T-helper 17 cell (primary cell): ENCODE results near the gene GNPTAB. TPM values are rescaled to one million over a fixed set of nuclear protein-coding genes. Genes with fewer than 3 reads are reported as not detected.
A peak's percentile ranks its signal among the peaks of the same experiment; 100 is the strongest.
"Not testable (repeated sequence)": the region's sequence is repeated elsewhere in the genome, so short reads cannot be mapped to it uniquely, and the experiment has no call there.

Source experiments
- ATAC-seq: fragments of 150-1000 bp; cut with Tn5 transposase; 2 replicates; pipeline ENCODE4 v1.10.0; 2021; ENCODE audit warnings: mild to moderate bottlenecking, moderate library complexity
- DNase-seq, 3 donors: peaks; one replicate each; pipeline versions ENCODE4 v3.0.0 to v3.0.0-alpha.2; 2020 to 2021
- H3K9me3 ChIP-seq: one replicate; pipeline ENCODE4 v1.7.0; 2013; ENCODE audit warnings: low read length, mild to moderate bottlenecking; ENCODE audit not compliant: control insufficient read depth, poor library complexity, severe bottlenecking
- H3K27ac Mint-ChIP-seq: one replicate; pipeline ENCODE4 v1.8.0; 2022; ENCODE audit warnings: mild to moderate bottlenecking, moderate library complexity, mixed read lengths
- H3K27me3 Mint-ChIP-seq: one replicate; pipeline ENCODE4 v1.8.0; 2022; ENCODE audit warnings: mixed read lengths
- H3K36me3 Mint-ChIP-seq: one replicate; pipeline ENCODE4 v1.8.0; 2022; ENCODE audit warnings: low read depth, mixed read lengths
- H3K4me1 Mint-ChIP-seq: one replicate; pipeline ENCODE4 v1.8.0; 2022; ENCODE audit warnings: mild to moderate bottlenecking, mixed read lengths
- H3K4me3 Mint-ChIP-seq: one replicate; pipeline ENCODE4 v1.8.0; 2022; ENCODE audit warnings: mild to moderate bottlenecking, moderate library complexity, mixed read lengths
- total RNA-seq, 4 donors: library from RNA in 2 of 4; stranded (reverse) in 2 of 4; gene quantifications; one replicate each; pipeline ENCODE4 v1.2.3 and lab custom pipeline; 2022 to 2026

The GNPTAB gene
- total RNA-seq, 2 donors from 2014 or later: 38.1 to 41.2 TPM

- ATAC-seq (no peak), DNase-seq (no peak)
- H3K4me3 Mint-ChIP-seq: no peak overlapping the region
- H3K36me3 Mint-ChIP-seq: peaks cover 11% of the 10 kb centered on the region
- no peaks in the 10 kb centered on the region for H3K27me3 Mint-ChIP-seq
- H3K9me3 ChIP-seq: no peaks in the 10 kb centered on the region
- no peak overlapping the region for H3K27ac Mint-ChIP-seq
- peaks cover 9% of the 10 kb centered on the region for H3K4me1 Mint-ChIP-seq
Observed at GRCh38 chr12:101746196-101746595, 84.6 kb downstream of the GNPTAB start.

DNA sequence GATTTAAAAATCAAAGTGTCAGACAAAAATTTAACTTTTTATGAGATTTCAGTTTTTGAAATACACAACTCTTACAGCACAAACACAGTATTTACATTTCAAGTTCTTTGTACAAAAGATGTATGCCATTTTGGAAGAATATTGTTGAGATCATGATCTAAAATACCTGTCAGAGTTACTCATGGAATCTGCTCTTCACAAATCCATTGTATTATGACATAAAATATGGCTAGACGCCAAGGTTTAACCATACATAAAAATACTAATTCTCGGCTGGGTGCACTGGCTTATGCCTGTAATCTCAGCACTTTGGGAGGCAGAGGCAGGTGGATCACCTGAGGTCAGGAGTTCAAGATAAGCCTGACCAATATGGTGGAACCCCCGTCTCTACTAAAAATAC, 85.3 kb downstream of the GNPTAB start:
- Mint-ChIP-seq H3K4me1 (peaks cover 9% of the 10 kb centered on the region), H3K27me3 (no peaks in the 10 kb centered on the region), H3K27ac (no peak overlapping the region), H3K36me3 (peaks cover 11% of the 10 kb centered on the region), H3K4me3 (no peak overlapping the region)
- ATAC-seq: no peak
- no peaks in the 10 kb centered on the region for H3K9me3 ChIP-seq
- no peak for DNase-seq

- H3K36me3 Mint-ChIP-seq: peaks cover 5% of the 10 kb centered on the region
- peaks cover 7% of the 10 kb centered on the region for H3K4me1 Mint-ChIP-seq
- H3K27me3 Mint-ChIP-seq: no peaks in the 10 kb centered on the region
- no peaks in the 10 kb centered on the region for H3K9me3 ChIP-seq
- no peak overlapping the region for H3K27ac Mint-ChIP-seq
- DNase-seq (no peak), ATAC-seq (peak; percentile 86)
- H3K4me3 Mint-ChIP-seq: no peak overlapping the region
Observed at GRCh38 chr12:101743724-101744472, 86.9 kb downstream of the GNPTAB start.

GRCh38 chr12:101743242-101743641, 87.5 kb downstream of the GNPTAB start:
- DNase-seq (no peak), ATAC-seq (no peak)
- no peaks in the 10 kb centered on the region for H3K9me3 ChIP-seq
- no peaks in the 10 kb centered on the region for H3K27me3 Mint-ChIP-seq
- H3K4me1 Mint-ChIP-seq: peaks cover 5% of the 10 kb centered on the region
- H3K4me3 Mint-ChIP-seq: no peak overlapping the region
- H3K27ac Mint-ChIP-seq: no peak overlapping the region
- H3K36me3 Mint-ChIP-seq: peaks cover 3% of the 10 kb centered on the region

- no peak for ATAC-seq
- H3K9me3 ChIP-seq: no peaks in the 10 kb centered on the region
- Mint-ChIP-seq H3K4me3 (no peak overlapping the region), H3K27me3 (no peaks in the 10 kb centered on the region), H3K4me1 (peaks cover 5% of the 10 kb centered on the region), H3K27ac (no peak overlapping the region), H3K36me3 (peaks cover 3% of the 10 kb centered on the region)
- DNase-seq: no peak
Observed at GRCh38 chr12:101740980-101741379, 89.8 kb downstream of the GNPTAB start.

- no peaks in the 10 kb centered on the region for H3K27me3 Mint-ChIP-seq
- DNase-seq (no peak), ATAC-seq (no peak)
- no peak overlapping the region for H3K4me3 Mint-ChIP-seq
- H3K36me3 Mint-ChIP-seq: peaks cover 3% of the 10 kb centered on the region
- H3K9me3 ChIP-seq: no peaks in the 10 kb centered on the region
- no peak overlapping the region for H3K27ac Mint-ChIP-seq
- H3K4me1 Mint-ChIP-seq: peaks cover 5% of the 10 kb centered on the region
Observed at GRCh38 chr12:101740566-101740965, 90.2 kb downstream of the GNPTAB start.

- no peaks in the 10 kb centered on the region for H3K27me3 Mint-ChIP-seq
- peaks cover 5% of the 10 kb centered on the region for H3K4me1 Mint-ChIP-seq
- ATAC-seq (no peak), DNase-seq (no peak)
- H3K36me3 Mint-ChIP-seq: peaks cover 3% of the 10 kb centered on the region
- no peak within 1 kb of the TSS for H3K4me3 Mint-ChIP-seq
- no peaks in the 10 kb centered on the region for H3K9me3 ChIP-seq
- H3K27ac Mint-ChIP-seq: no peak within 1 kb of the TSS
Observed at GRCh38 chr12:101738920-101739665, 91.7 kb downstream of the GNPTAB start, which contains the start of gene SYCP3. Gene SYCP3, minus strand, starts transcription at chr12:101739462. Its CDS starts 1,527 bp downstream, at chr12:101737935.

- Mint-ChIP-seq H3K36me3 (no peaks in the 10 kb centered on the region), H3K27me3 (no peaks in the 10 kb centered on the region), H3K4me1 (no peaks in the 10 kb centered on the region), H3K27ac (no peak overlapping the region), H3K4me3 (no peak overlapping the region)
- no peak for ATAC-seq
- DNase-seq: no peak
- no peaks in the 10 kb centered on the region for H3K9me3 ChIP-seq
Observed at GRCh38 chr12:101737476-101737875, 93.3 kb downstream of the GNPTAB start.

GRCh38 chr12:101734482-101734881, 96.3 kb downstream of the GNPTAB start:
- H3K27ac Mint-ChIP-seq, H3K27me3 Mint-ChIP-seq, ATAC-seq, H3K9me3 ChIP-seq, DNase-seq, H3K4me3 Mint-ChIP-seq, H3K36me3 Mint-ChIP-seq, H3K4me1 Mint-ChIP-seq: not testable (repeated sequence)

DNA sequence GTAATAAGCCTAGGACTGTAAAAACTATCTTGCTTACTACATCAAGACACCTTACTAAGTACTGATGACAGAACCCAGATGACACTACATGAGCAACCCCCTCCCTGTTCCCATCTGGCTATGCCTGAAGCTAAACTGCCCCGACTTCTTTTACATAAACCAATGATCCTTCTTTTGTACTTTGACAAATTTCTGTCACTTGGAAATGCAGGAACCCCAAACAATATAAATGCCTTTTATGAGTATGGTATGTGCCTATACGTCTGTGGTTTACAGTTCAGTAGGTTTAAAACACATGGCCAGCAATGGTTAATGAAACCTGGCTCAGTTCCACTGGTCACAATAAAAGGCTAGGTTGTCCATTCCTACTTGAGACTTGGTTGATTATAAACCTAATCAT, 97.6 kb downstream of the GNPTAB start:
- no peaks in the 10 kb centered on the region for H3K9me3 ChIP-seq
- H3K4me1 Mint-ChIP-seq: no peaks in the 10 kb centered on the region
- no peak overlapping the region for H3K27ac Mint-ChIP-seq
- peaks cover 4% of the 10 kb centered on the region for H3K36me3 Mint-ChIP-seq
- DNase-seq (no peak), ATAC-seq (no peak)
- H3K27me3 Mint-ChIP-seq: no peaks in the 10 kb centered on the region
- H3K4me3 Mint-ChIP-seq: no peak overlapping the region

- Mint-ChIP-seq H3K36me3 (peaks cover 4% of the 10 kb centered on the region), H3K4me1 (no peaks in the 10 kb centered on the region), H3K27ac (no peak overlapping the region), H3K4me3 (no peak overlapping the region), H3K27me3 (no peaks in the 10 kb centered on the region)
- DNase-seq (no peak), ATAC-seq (no peak)
- H3K9me3 ChIP-seq: no peaks in the 10 kb centered on the region
Observed at GRCh38 chr12:101732318-101732717, 98.4 kb downstream of the GNPTAB start.

DNA sequence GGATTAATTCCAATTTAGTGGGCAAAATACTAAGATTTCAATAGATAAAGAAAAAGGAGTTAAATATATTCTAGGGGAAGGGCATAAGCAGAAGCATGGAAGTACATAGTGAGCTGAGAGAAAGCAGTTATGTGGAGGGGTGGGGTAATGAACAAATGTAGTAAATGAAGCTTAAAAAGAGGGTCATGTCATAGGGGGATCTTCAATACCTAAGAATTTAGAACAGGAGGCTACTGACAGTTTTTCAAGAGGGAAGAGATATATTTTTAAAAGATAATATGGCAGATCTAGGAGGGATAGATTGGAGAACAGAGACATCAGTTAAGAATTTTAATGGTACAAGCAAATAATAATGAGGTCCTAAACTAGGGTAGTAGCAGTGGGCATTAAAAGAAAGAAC, 100.9 kb downstream of the GNPTAB start:
- H3K36me3 Mint-ChIP-seq: peaks cover 4% of the 10 kb centered on the region
- peak overlapping the region; percentile 32 for H3K27ac Mint-ChIP-seq
- H3K4me1 Mint-ChIP-seq: no peaks in the 10 kb centered on the region
- no peak overlapping the region for H3K4me3 Mint-ChIP-seq
- no peaks in the 10 kb centered on the region for H3K9me3 ChIP-seq
- H3K27me3 Mint-ChIP-seq: no peaks in the 10 kb centered on the region
- DNase-seq (no peak), ATAC-seq (no peak)

GRCh38 chr12:101727098-101727497, 103.7 kb downstream of the GNPTAB start:
- no peak overlapping the region for H3K27ac Mint-ChIP-seq
- H3K36me3 Mint-ChIP-seq: peaks cover 4% of the 10 kb centered on the region
- no peaks in the 10 kb centered on the region for H3K27me3 Mint-ChIP-seq
- no peak overlapping the region for H3K4me3 Mint-ChIP-seq
- no peaks in the 10 kb centered on the region for H3K4me1 Mint-ChIP-seq
- DNase-seq (no peak), ATAC-seq (no peak)
- no peaks in the 10 kb centered on the region for H3K9me3 ChIP-seq

DNA sequence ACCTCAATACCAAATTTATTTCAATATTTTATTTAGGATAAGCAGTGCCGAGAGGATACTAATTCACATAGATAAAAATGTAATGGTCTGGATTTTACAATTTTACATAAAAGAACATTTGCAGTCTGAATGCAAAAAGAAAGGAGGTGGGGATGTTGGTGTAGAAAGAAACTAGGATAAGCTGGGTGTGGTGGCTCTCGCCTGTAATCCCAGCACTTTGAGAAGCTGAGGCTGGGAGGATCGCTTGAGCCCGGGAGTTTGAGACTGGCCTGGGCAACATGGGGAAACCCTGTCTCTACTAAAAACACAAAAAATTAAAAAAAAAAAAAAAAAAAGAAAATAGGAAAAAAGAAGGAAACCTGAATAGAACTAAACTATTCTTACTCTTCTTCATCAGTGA, 108.4 kb downstream of the GNPTAB start:
- no peak overlapping the region for H3K27ac Mint-ChIP-seq
- ATAC-seq (no peak), DNase-seq (no peak)
- H3K36me3 Mint-ChIP-seq: no peaks in the 10 kb centered on the region
- H3K4me3 Mint-ChIP-seq: no peak overlapping the region
- no peaks in the 10 kb centered on the region for H3K4me1 Mint-ChIP-seq
- H3K27me3 Mint-ChIP-seq: no peaks in the 10 kb centered on the region
- no peaks in the 10 kb centered on the region for H3K9me3 ChIP-seq
